SIG-M5 treated with dmso at 0.1 percent for 504 hours (cell line): ENCODE results near the gene MYCN.
A peak's percentile ranks its signal among the peaks of the same experiment; 100 is the strongest.
"Not testable (repeated sequence)": the region's sequence is repeated elsewhere in the genome, so short reads cannot be mapped to it uniquely, and the experiment has no call there.

ENCODE experiments used
- DNase-seq: peaks from one replicate; lab custom pipeline; 2025; ENCODE audit not compliant: unreplicated experiment; lab: John Stamatoyannopoulos, UW

MYCN gene

GRCh38 chr2:15956751-15957736, 16.7 kb downstream of the MYCN start:
- DNase-seq = no peak

GRCh38 chr2:15957881-15958713, 17.7 kb downstream of the MYCN start:
- DNase-seq = no peak

- no peak for DNase-seq
Observed at GRCh38 chr2:15959331-15960153, 19.2 kb downstream of the MYCN start.

- not testable (repeated sequence) for DNase-seq
Observed at GRCh38 chr2:15960154-15960520, 19.8 kb downstream of the MYCN start.

GRCh38 chr2:15963109-15963976, 23.0 kb downstream of the MYCN start:
- not testable (repeated sequence) for DNase-seq

GRCh38 chr2:15963977-15964670, 23.8 kb downstream of the MYCN start:
- DNase-seq = no peak

GRCh38 chr2:15964936-15965563, 24.7 kb downstream of the MYCN start:
- DNase-seq = peak; percentile 24

- no peak for DNase-seq
Observed at GRCh38 chr2:15965564-15966019, 25.2 kb downstream of the MYCN start.

- DNase-seq = no peak
Observed at GRCh38 chr2:15967415-15968279, 27.3 kb downstream of the MYCN start.

GRCh38 chr2:15968280-15969178, 28.2 kb downstream of the MYCN start:
- DNase-seq = no peak

GRCh38 chr2:15969214-15969613, 28.9 kb downstream of the MYCN start:
- DNase-seq = no peak

- no peak for DNase-seq
Observed at GRCh38 chr2:15970701-15971100, 30.4 kb downstream of the MYCN start.

- DNase-seq = no peak
Observed at GRCh38 chr2:15971351-15971750, 31.0 kb downstream of the MYCN start.

GRCh38 chr2:15971831-15972522, 31.6 kb downstream of the MYCN start:
- no peak for DNase-seq

GRCh38 chr2:15973481-15974401, 33.4 kb downstream of the MYCN start:
- no peak for DNase-seq
